Left hindlimb (tissue), 1 donor: ENCODE measurements around the gene NINJ1.
"Not testable (repeated sequence)": the region's sequence is repeated elsewhere in the genome, so short reads cannot be mapped to it uniquely, and the experiment has no call there.

Source experiments
- DNase-seq: peaks from one replicate; pipeline ENCODE4 v3.0.0-alpha.2; 2018

Gene NINJ1

DNA sequence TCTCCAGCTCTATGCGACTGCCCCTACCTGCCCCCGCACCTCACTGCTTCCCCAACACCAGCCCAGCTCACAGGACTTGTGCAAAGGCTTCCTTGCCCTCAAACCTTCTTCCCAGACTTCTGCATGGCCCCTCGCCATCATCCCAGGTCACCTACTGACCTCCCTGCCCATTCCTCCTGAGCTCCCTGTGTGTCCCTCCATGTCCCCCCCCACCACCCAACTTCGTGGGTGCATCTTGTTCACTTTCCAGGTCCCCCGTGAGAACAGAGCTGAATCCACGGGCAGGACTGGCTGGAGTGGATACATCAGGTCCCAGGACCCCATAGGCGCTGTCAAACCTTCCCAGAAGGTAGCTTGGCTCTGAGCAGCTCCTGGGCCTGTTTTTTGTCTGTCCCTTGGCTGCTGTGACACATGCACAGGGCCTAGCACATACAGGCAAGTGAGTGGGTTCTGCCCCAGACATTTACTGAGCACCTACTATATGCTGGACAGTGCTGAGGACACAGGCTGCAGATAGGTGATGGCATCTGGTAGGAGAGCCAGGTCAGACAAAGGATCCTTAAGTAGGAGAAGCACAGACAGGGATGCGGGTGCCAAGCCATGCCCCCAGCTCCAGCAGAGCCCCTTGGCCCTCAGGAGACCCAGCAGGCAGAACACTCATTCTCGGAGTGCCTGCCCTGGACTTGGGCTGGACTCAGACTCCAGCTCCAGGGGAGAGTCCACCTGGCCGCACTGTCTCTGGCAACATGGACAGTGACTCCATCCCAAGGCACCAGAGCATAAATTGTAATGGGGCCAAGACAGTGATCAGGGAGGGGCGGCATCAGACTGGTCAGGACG lies 15.0 kb downstream of the NINJ1 start:
- DNase-seq = peak; percentile 27

DNA sequence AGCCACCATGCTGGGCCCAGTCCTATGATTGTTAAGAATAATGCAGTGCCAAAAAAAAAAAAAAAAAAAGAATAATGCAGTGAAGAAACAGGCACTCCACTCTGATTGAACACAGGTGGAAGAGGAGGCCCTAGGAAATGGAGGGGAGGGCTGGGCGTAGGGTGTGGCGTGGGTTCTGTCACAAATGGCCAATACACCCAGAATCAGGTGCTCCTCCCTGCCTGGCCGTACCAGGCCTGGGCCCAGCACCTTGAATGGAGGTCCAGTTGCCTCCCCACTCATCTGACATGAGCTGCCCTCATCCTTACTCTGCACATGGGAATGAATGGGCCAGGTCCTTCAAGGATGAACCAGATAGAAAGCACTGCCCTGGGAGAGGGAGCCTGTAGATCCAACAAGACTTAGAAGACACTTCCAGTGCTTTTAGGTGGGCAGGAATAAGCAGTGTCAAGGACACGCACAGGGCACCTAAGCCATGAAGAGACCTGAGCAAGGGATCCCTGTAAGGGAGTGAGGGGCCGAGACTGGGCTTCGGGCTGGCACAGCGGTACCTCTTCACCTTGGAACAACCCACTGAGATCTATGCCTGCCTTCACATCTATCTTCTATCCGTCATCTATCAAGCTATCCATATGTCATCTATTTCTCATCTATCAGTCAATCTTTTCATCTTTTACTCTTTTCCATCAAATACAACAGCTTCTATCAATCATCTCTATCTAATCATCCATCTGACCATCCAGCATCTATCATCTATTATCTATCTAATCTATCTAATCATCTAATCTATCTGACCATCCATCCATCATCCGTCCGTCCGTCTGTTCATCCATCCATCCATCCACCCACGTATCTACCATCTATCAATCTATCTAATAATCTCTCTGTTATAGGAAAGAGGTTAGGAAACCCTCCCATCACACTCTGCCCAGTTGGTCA lies 15.9 kb downstream of the NINJ1 start:
- DNase-seq = no peak

- not testable (repeated sequence) for DNase-seq
These were observed 16.5 kb downstream of the NINJ1 start for GRCh38 chr9:93117521-93117920.

- peak; percentile 46 for DNase-seq
These were observed 17.7 kb downstream of the NINJ1 start for GRCh38 chr9:93116072-93116961.

DNA sequence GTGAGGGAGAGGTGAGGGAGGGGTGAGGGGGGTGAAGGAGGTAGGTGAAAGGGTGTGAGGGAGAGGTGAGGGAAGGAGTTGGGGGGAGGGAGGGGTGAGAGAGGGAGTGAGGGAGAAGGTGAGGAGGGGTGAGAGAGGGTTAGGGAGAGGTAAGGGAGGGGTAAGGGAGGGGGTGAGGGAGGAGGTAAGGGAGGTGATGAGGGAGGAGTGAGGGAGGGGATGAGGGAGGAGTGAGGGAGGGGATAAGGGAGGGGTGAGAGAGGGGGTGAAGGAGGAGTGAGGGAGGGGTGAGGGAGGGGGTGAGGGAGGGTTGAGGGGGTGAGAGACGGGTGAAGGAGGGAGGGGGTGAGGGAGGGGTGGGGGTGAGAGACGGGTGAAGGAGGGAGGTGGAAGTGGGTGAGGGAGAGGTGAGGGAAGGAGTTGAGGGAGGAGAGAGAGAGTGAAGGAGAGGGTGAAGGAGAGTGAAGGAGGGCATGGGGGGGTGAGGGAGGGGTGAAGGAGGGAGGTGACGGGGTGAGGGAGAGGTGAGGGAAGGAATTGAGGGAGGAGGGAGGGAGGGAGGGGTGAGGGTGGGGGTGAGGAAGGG lies 18.5 kb downstream of the NINJ1 start:
- no peak for DNase-seq

DNA sequence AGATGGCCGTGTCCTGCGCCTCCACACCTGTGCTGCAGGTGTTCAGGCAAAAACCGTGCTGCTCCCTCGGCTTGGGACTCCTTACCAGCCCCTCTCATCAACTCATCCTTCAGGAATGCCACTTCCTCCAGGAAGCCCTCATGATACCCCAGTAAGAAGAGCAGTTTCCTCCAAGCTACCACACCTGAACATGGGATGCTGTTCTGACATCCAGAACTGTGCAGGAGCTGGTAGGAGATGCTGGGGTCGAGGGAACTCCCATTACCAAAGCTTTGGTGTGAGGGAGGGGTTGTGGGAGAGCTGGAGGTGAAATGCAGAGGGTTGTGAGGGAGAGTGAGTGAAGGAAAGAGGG lies 19.1 kb downstream of the NINJ1 start:
- DNase-seq = peak; percentile 26

GRCh38 chr9:93114169-93114983 lies 19.7 kb downstream of the NINJ1 start:
- DNase-seq = peak; percentile 29

- no peak for DNase-seq
These were observed 21.1 kb downstream of the NINJ1 start for GRCh38 chr9:93112864-93113389.

- peak; percentile 27 for DNase-seq
These were observed 21.8 kb downstream of the NINJ1 start for GRCh38 chr9:93112116-93112863.

- peak; percentile 24 for DNase-seq
These were observed 22.5 kb downstream of the NINJ1 start for GRCh38 chr9:93111371-93112115.

DNA sequence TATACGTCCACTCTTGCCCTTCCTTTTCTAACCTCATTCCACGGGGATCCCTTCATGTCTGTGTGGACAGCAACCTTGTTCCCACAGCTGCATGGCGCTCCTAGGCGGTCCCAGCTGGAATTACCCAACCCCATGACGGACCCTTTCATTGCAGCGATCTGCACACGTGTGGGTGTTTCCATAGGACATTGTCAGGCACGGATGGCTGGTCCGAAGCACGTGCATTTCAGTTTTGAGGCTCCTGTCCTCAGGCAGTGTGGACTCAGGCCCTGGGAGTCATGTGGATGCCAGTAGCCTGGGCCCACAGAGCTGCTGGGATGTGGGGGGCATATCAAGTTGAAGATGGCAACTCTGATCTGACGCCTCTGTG lies 23.1 kb downstream of the NINJ1 start:
- no peak for DNase-seq

- peak; percentile 24 for DNase-seq
These were observed 23.7 kb downstream of the NINJ1 start for GRCh38 chr9:93110311-93110855.

DNA sequence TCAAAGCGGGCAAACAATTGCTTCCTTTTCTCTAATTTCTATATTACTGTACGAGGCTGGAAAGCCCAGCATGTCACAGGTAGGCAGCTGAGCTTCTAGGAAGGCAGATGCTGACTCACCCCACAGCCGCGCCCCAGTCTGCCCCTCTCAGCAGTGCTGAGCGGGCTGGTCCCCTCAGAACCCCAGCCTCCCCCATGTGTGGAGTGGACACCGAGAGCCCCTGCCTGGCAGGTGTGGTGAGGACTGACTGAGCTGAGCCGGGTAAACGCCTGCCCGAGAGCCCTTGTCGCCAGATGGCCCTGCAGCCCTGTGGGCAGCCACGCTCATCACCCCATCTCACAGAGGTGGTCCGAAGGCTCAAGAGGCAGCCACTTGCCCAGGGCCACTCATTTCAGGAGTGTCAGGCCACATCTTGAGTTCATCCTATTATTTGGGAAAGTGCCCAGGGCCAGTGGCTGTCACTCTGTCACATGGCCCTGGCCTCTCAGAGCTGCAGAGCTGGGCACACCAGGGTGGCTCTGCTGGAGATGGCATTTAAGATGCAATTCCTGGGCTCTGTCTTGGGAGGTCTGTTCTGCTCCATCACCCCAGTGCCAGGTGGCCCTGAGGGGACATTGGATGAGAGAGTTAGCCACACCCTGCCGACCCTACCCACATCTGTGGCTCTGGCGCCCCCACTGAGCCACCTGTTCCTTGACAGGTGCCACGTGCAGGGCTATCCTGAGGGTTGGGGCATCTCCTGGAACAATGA lies 25.6 kb downstream of the NINJ1 start:
- DNase-seq = peak; percentile 22

DNA sequence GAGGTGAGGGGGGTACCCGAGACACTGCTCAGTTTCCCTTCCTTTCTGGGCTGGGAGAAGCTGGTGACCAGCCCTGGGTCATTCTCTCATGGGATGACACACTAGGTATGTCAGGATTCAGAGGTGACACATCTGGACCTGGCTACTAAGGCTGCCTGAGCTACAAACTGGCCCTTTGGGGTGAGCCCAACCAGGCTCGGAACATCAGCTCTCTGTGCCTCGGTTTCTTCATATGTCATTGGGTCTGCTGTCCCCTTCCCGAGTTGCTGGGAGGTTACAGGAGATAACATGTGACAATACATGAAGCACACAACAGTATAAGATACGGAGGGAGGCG lies 26.3 kb downstream of the NINJ1 start:
- no peak for DNase-seq

- no peak for DNase-seq
These were observed 26.8 kb downstream of the NINJ1 start for GRCh38 chr9:93107151-93107824.

GRCh38 chr9:93105620-93106019 lies 28.4 kb downstream of the NINJ1 start:
- DNase-seq = no peak

DNA sequence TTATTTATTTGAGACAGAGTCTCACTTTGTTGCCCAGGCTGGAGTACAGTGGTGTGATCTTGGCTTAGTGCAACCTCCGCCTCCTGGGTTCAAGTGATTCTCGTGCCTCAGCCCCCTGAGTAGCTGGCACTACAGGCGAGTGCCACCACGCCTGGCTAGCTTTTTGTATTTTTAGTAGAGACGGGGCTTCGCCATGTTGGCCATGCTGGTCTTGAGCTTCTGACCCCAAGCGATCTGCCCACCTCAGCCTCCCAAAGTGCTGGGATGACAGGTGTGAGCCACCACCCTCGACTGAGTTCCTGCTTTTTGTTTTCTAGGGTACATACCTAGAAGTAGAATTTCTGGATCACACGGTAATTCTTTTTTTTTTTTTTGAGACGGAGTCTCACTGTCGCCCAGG lies 33.0 kb downstream of the NINJ1 start:
- not testable (repeated sequence) for DNase-seq

DNA sequence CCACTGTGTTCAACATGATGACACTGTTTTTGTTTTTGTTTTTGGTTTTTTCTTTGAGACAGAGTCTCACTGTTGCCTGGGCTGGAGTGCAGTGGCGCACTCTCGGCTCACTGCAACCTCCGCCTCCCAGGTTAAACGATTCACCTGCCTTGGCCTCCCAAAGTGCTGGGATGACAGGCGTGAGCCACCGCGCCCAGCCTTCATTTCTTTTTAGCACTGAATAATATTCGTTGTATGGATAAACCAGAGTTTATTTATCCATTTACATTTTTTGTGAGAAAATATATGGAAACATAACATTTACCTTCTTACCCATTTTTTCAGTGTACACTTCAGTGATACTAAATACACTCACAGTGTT lies 33.8 kb downstream of the NINJ1 start:
- DNase-seq = no peak
